GM23338 (cell line): Measurements from ENCODE around the gene SRSF11.

Experiments used
- EZH2phosphoT487 ChIP-seq: fragments of 200-600 bp; sonication (generic); IDR thresholded peaks from one replicate; pipeline ENCODE4 v1.8.1; 2018; ENCODE audit warnings: antibody characterized with exemption; ENCODE audit not compliant: unreplicated experiment
- TF ChIP-seq, protein P1 (sequence below), 2 experiments: fragments of 200-600 bp in 1 of 2; sonication (generic) in 1 of 2; conservative IDR thresholded peaks; 2 replicates each; pipeline versions ENCODE4 v1.5.1 to v1.6.1; 2016 to 2017; ENCODE audit warnings: antibody characterized with exemption in 2 of 2, low read depth in 2 of 2, mild to moderate bottlenecking in 2 of 2, moderate library complexity in 1 of 2

DNA sequence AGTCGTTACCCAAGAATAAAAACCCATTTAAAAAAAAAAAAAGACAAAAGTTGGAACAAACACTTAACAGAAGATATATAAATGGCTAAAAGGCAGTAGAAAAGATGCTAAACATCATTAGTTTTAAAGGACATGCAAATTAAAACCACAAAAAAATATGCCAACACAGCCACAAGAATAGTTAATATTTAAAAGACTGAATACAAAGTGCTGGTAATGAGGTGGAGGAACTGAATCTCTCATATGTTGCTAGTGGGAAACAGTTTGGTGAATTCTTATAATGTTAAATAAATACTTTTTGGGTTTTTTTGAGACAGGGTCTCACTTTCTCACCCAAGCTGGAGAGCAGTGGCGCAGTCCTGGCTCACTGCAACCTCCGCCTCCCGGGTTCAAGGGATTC, 25.8 kb upstream of the SRSF11 start:
- TF ChIP-seq, protein P1, sequence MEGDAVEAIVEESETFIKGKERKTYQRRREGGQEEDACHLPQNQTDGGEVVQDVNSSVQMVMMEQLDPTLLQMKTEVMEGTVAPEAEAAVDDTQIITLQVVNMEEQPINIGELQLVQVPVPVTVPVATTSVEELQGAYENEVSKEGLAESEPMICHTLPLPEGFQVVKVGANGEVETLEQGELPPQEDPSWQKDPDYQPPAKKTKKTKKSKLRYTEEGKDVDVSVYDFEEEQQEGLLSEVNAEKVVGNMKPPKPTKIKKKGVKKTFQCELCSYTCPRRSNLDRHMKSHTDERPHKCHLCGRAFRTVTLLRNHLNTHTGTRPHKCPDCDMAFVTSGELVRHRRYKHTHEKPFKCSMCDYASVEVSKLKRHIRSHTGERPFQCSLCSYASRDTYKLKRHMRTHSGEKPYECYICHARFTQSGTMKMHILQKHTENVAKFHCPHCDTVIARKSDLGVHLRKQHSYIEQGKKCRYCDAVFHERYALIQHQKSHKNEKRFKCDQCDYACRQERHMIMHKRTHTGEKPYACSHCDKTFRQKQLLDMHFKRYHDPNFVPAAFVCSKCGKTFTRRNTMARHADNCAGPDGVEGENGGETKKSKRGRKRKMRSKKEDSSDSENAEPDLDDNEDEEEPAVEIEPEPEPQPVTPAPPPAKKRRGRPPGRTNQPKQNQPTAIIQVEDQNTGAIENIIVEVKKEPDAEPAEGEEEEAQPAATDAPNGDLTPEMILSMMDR (conservative IDR thresholded peaks at IDR 0.05; ENCODE audit: low read depth in 2 of 2): no peak
- no peak for TF ChIP-seq EZH2phosphoT487
